ENCODE results near the gene FGR.
"Not testable (repeated sequence)": the region's sequence is repeated elsewhere in the genome, so short reads cannot be mapped to it uniquely, and the experiment has no call there.

Gene FGR

GRCh38 chr1:27634985-27635367 lies at the start of gene FGR:
Gene FGR (minus strand): TSS chr1:27635185. CDS start chr1:27623916, 11,269 bp downstream.
- TF ChIP-seq, protein P1, sequence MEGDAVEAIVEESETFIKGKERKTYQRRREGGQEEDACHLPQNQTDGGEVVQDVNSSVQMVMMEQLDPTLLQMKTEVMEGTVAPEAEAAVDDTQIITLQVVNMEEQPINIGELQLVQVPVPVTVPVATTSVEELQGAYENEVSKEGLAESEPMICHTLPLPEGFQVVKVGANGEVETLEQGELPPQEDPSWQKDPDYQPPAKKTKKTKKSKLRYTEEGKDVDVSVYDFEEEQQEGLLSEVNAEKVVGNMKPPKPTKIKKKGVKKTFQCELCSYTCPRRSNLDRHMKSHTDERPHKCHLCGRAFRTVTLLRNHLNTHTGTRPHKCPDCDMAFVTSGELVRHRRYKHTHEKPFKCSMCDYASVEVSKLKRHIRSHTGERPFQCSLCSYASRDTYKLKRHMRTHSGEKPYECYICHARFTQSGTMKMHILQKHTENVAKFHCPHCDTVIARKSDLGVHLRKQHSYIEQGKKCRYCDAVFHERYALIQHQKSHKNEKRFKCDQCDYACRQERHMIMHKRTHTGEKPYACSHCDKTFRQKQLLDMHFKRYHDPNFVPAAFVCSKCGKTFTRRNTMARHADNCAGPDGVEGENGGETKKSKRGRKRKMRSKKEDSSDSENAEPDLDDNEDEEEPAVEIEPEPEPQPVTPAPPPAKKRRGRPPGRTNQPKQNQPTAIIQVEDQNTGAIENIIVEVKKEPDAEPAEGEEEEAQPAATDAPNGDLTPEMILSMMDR (IDR thresholded peaks at IDR 0.05; ENCODE audit: low read depth, low read length) = no peak
- DNase-seq (ENCODE audit: extremely low read depth, low read depth) = no peak

- TF ChIP-seq, protein P1 (IDR thresholded peaks at IDR 0.05; ENCODE audit: low read depth, low read length) = no peak
- DNase-seq (ENCODE audit: extremely low read depth, low read depth) = no peak
These were observed 49.2 kb upstream of the FGR start for GRCh38 chr1:27684176-27684575.

DNA sequence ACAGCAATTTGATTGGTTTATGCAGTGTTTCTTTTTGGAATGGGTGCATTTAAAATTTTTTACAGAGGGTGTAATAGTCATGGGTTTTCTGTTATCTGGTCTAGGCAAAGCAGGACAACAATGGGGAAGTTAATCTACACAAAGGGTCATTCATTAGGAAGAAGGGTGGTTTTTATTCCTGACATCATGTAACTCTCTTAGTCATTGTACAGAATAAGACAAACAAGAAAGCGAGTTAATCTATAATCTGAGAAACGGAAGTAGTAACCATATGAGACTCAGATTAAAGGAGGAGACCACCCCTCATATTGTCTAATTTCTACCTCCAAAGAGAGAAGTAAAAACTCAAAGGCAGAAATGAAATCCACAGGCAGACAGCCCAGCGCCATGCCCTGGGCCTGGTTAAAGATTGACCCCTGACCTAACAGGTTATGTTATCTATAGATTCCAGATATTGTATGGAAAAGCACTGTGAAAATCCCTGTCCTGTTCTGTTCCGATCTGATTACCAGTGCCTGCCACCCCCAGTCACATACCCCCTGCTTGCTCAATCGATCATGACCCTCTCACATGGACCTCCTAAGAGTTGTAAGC lies 47.5 kb upstream of the FGR start:
- TF ChIP-seq, protein P1 (IDR thresholded peaks at IDR 0.05; ENCODE audit: low read depth, low read length) = no peak
- DNase-seq (ENCODE audit: extremely low read depth, low read depth) = no peak

GRCh38 chr1:27681580-27681979 lies 46.6 kb upstream of the FGR start:
- not testable (repeated sequence) for DNase-seq (ENCODE audit: extremely low read depth, low read depth)

DNA sequence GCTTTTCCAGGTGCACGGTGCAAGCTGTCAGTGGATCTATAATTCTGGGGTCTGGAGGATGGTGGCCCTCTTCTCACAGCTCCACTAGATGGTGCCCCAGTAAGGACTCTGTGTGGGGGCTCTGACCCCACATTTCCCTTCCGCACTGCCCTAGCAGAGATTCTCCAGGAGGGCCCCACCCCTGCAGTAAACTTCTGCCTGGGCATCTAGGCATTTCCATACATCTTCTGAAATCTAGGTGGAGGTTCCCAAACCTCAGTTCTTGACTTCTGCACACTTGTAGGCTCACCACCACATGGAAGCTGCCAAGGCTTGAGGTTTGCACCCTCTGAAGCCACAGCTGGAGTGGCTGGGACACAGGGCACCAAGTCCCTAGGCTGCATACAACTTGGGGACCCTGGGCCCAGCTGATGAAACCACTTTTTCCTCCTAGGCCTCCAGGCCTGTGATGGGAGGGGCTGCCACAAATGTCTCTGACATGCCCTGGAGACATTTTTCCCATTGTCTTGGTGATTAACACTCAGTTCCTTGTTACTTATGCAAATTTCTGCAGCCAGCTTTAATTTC lies 45.3 kb upstream of the FGR start:
- not testable (repeated sequence) for DNase-seq (ENCODE audit: extremely low read depth, low read depth)

GRCh38 chr1:27678747-27679146 lies 43.8 kb upstream of the FGR start:
- TF ChIP-seq, protein P1 (IDR thresholded peaks at IDR 0.05; ENCODE audit: low read depth, low read length) = no peak
- no peak for DNase-seq (ENCODE audit: extremely low read depth, low read depth)

DNA sequence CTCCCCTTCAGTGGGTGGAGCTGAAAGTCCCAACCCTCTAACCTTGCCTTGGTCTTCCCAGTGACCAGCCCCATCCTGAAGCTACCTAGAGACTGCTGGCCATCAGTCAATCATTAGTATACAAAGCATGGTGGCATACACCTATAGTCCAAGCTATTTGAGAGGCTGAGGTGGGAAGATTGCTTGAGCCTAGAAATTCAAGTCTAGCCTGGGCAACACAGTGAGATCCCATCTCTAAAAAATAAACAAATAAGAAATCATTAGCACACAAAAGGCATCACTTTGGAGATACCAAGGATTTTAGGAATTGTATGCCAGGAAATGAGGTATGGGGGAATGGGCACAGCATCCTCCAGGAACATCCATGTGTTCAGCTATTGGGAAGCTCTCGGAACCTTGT lies 41.4 kb upstream of the FGR start:
- TF ChIP-seq, protein P1 (IDR thresholded peaks at IDR 0.05; ENCODE audit: low read depth, low read length) = no peak
- DNase-seq (ENCODE audit: extremely low read depth, low read depth) = no peak

GRCh38 chr1:27672750-27673112 lies 37.7 kb upstream of the FGR start:
- DNase-seq (ENCODE audit: extremely low read depth, low read depth) = no peak
- TF ChIP-seq, protein P1 (IDR thresholded peaks at IDR 0.05; ENCODE audit: low read depth, low read length) = no peak

Data from AG09319 (cell line).